ENCODE results near the gene HMGB1.

DNA sequence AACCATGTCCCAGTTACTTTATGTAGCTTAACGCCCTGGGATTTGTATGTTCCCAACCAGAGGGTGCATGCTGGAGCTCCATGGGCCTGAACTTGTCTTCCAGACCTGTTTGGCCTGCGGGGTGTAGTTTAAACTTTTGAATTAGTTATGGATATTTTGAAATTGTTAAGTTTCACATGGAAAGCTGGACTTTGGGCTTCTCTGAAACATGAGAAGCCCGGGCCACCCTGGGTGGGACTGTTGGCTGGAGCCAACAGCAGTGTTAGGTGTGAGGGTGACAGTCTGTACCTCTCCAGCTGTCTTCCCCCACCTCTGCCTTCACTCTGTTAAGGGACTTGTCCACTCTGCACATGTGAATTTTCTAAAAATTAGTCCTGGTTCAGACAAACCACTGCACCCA lies 41.8 kb downstream of the HMGB1 start:
- no peak for TF ChIP-seq CTCF (IDR thresholded peaks at IDR 0.05)
- no peak for TF ChIP-seq POLR2A (IDR thresholded peaks at IDR 0.05; ENCODE audit: low read depth)
- TF ChIP-seq EP300 (IDR thresholded peaks at IDR 0.05) = no peak
